ENCODE measurements around the gene FGF11. TPM values are rescaled to one million over a fixed set of nuclear protein-coding genes. Genes with fewer than 3 reads are reported as not detected.

Gene FGF11
- total and polyA plus RNA-seq, 8 donors: 0.37 to 15.6 (median 1.7) TPM; not detected in 4

GRCh38 chr17:7417056-7417655 lies 22.2 kb upstream of the FGF11 start:
- Histone ChIP-seq H3K4me1 (no peaks in the 10 kb centered on the region), H3K9me3 (no peaks in the 10 kb centered on the region), H3K36me3 (peaks cover 0 to 38% (median 17%) of the 10 kb centered on the region in 4 donors), H3K4me3 (no peak overlapping the region), H3K27me3 (peaks cover 0 to 5% (median 0%) of the 10 kb centered on the region in 3 donors), H3K27ac (no peak overlapping the region)
- no peak for DNase-seq
- intact Hi-C loops (cut with DNase I; ENCODE audit: low total_unique reads): no loop called here
- no peak for TF ChIP-seq POLR2AphosphoS5 (IDR thresholded peaks at IDR 0.05)
- 92 to 95% (median 95%) methylated on average over 32 to 54 of the region's 54 CpGs for WGBS, 5 donors

DNA sequence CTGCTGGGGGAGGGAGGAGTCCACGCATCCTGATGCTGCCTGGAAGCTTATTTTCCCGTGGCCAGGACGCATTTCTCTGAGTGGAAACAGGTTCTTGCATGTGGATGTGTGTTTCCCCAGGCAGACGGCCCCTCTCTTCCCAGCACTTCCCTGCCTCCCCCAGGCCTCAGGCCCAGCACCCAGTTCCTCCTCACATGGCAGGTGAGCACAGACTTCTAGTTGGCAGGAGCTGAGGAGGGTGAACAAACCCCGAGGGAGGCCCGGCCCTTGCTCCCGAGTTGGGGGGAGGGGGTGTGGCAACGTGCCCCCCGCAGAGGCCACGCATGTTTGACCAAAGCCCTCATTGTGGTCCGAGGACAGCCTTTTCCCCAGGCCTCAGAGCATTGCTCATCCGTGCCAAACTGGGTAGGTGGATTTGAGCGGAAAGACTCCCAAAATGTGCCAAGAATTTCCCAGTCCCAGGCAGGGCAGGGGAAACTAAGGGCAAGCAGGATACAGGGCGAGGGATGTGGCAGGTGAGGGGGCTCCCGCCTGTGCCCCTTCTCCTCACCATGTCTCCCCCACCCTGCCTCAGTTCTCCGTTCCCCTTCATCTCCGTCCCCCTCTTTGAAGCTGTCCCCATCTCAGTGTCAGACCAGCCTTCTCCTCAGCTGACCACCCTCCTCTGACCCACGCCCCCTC lies 20.7 kb upstream of the FGF11 start:
- peaks cover 0 to 38% (median 17%) of the 10 kb centered on the region in 4 donors for H3K36me3 ChIP-seq
- H3K9me3 ChIP-seq: no peaks in the 10 kb centered on the region
- WGBS, 5 donors: 58 to 70% (median 68%) methylated on average over 15 to 18 of the region's 18 CpGs
- intact Hi-C loops (cut with DNase I; ENCODE audit: low total_unique reads): no loop called here
- H3K4me3 ChIP-seq: no peak overlapping the region
- no peak overlapping the region for H3K27ac ChIP-seq
- peaks cover 0 to 5% (median 0%) of the 10 kb centered on the region in 3 donors for H3K27me3 ChIP-seq
- no peak for DNase-seq
- no peaks in the 10 kb centered on the region for H3K4me1 ChIP-seq
- TF ChIP-seq POLR2A (IDR thresholded peaks at IDR 0.05) (no peak), EP300 (IDR thresholded peaks at IDR 0.05) (no peak), CTCF (IDR thresholded peaks at IDR 0.05) (no peak), POLR2AphosphoS5 (IDR thresholded peaks at IDR 0.05) (no peak)

DNA sequence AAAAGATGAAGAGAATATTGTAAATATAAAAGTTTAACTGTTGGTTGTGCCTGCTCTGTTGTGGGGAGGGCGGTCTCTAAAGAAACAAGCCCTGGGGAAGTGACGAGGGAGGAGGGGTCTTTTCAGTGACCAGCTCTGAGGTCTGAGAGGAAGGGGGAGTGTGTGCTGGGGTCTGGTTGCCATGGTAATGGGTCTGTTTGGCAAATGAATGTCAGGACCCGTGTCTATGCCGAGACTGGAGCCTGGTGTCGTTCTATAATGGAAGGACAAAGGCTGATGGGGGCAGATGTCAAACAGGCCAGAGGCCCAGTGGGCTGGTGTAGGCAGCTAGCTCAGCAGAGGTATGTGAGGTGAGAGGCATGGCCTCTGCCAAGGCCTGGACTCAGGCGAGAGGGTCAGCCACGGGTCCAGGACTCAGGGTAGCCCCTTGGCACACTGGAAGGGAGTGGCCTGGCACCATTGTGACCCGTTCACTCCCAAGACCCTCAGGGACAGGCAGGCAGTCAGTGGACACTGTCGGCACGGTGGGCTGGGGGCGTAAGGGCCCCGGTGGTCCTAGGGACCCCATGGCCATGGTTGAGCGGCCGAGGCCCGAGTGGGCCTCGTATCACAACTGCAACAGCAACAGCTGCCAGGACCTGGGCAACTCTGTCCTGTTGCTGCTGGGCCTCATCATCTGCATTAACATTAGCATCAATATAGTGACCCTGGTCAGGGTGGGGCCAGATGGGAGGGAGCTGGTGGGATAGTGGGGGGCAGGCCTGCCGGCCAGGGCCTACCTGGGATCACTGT lies 19.3 kb upstream of the FGF11 start, which contains the start of gene SPEM1:
Gene SPEM1, plus strand, starts transcription at position 506 of the 792 bp plus-strand sequence. Its CDS starts 61 bp downstream, at position 567.
- WGBS, 5 donors: 64 to 77% (median 74%) methylated on average over 10 to 17 of the region's 17 CpGs
- Histone ChIP-seq H3K27ac (no peak within 1 kb of the TSS), H3K4me3 (no peak within 1 kb of the TSS), H3K4me1 (no peaks in the 10 kb centered on the region), H3K9me3 (no peaks in the 10 kb centered on the region), H3K36me3 (peaks cover 0 to 34% (median 14%) of the 10 kb centered on the region in 4 donors), H3K27me3 (peaks cover 0 to 5% (median 0%) of the 10 kb centered on the region in 3 donors)
- DNase-seq: peak in 1 of 2 donors; percentile 51
- intact Hi-C loops (cut with DNase I; ENCODE audit: low total_unique reads): loop anchor here (10.0 kb wide), 1 partner anchor 55 kb away; no protein-coding TSS in a partner anchor
- TF ChIP-seq POLR2A (IDR thresholded peaks at IDR 0.05) (no peak), EP300 (IDR thresholded peaks at IDR 0.05) (no peak)

- intact Hi-C loops (cut with DNase I; ENCODE audit: low total_unique reads): loop anchor here (10.0 kb wide), 1 partner anchor 56 kb away; no protein-coding TSS in a partner anchor
- H3K9me3 ChIP-seq: no peaks in the 10 kb centered on the region
- H3K4me1 ChIP-seq: no peaks in the 10 kb centered on the region
- TF ChIP-seq POLR2A (IDR thresholded peaks at IDR 0.05) (no peak), POLR2AphosphoS5 (IDR thresholded peaks at IDR 0.05) (no peak), EP300 (IDR thresholded peaks at IDR 0.05) (no peak), CTCF (IDR thresholded peaks at IDR 0.05) (no peak)
- no peak overlapping the region for H3K27ac ChIP-seq
- WGBS, 5 donors: 90 to 94% (median 94%) methylated on average over 14 to 16 of the region's 16 CpGs
- H3K27me3 ChIP-seq: peaks cover 0 to 5% (median 0%) of the 10 kb centered on the region in 3 donors
- DNase-seq: no peak
- peaks cover 0 to 23% (median 9%) of the 10 kb centered on the region in 4 donors for H3K36me3 ChIP-seq
- H3K4me3 ChIP-seq: no peak overlapping the region
Observed at GRCh38 chr17:7421186-7421585, 18.1 kb upstream of the FGF11 start.

DNA sequence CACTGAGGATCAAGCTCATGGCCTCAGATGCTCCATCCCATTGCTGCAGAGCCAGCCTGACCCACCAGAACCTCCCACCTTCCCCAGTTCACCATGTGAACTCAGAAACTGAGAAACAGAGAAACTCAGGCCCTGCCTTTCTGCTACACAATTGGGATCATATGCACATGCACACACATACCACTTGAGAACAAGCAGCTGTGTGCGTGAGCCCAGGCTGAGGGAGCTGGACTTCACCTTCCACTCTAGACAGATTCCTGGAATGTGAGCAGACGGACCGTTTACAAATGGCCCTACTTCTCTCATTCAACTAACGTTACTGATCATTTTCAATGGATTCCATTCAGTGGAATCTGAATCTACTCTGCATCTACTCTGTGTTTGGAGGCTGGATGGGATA lies 15.6 kb upstream of the FGF11 start:
- H3K4me1 ChIP-seq: no peaks in the 10 kb centered on the region
- peak in 1 of 2 donors; percentile 43 for DNase-seq
- WGBS, 5 donors: 46 to 71% (median 59%) methylated on average over 4 of the region's 4 CpGs
- no peaks in the 10 kb centered on the region for H3K9me3 ChIP-seq
- H3K4me3 ChIP-seq: no peak overlapping the region
- H3K36me3 ChIP-seq: no peaks in the 10 kb centered on the region
- no peak for TF ChIP-seq CTCF (IDR thresholded peaks at IDR 0.05)
- no peak for TF ChIP-seq EP300 (IDR thresholded peaks at IDR 0.05)
- TF ChIP-seq POLR2A (IDR thresholded peaks at IDR 0.05): no peak
- no peak for TF ChIP-seq POLR2AphosphoS5 (IDR thresholded peaks at IDR 0.05)
- intact Hi-C loops (cut with DNase I; ENCODE audit: low total_unique reads): loop anchor here (10.0 kb wide), 1 partner anchor 59 kb away; no protein-coding TSS in a partner anchor
- no peaks in the 10 kb centered on the region for H3K27me3 ChIP-seq
- no peak overlapping the region for H3K27ac ChIP-seq

All from stomach (tissue), 9 donors.